Stimulated activated CD4-positive, alpha-beta T cell treated with anti-CD3 and anti-CD28 coated beads, TNF-alpha, amount 100 ng/mL, for 48 hours (primary cell): ENCODE results near the gene DIAPH2.
A peak's percentile ranks its signal among the peaks of the same experiment; 100 is the strongest.
"Not testable (repeated sequence)": the region's sequence is repeated elsewhere in the genome, so short reads cannot be mapped to it uniquely, and the experiment has no call there.

ENCODE experiments used
- DNase-seq, 3 donors: peaks; one replicate each; pipeline ENCODE4 v3.0.0-alpha.2; 2020; ENCODE audit warnings: low read depth in 3 of 3

DIAPH2 gene

GRCh38 chrX:96684339-96685209, at the start of gene DIAPH2:
Gene DIAPH2 (plus strand): TSS chrX:96684842.
- DNase-seq, result peak; percentile 46 to 62 (median 46)

GRCh38 chrX:96650023-96650422, 34.6 kb upstream of the DIAPH2 start:
- DNase-seq, result no peak

DNA sequence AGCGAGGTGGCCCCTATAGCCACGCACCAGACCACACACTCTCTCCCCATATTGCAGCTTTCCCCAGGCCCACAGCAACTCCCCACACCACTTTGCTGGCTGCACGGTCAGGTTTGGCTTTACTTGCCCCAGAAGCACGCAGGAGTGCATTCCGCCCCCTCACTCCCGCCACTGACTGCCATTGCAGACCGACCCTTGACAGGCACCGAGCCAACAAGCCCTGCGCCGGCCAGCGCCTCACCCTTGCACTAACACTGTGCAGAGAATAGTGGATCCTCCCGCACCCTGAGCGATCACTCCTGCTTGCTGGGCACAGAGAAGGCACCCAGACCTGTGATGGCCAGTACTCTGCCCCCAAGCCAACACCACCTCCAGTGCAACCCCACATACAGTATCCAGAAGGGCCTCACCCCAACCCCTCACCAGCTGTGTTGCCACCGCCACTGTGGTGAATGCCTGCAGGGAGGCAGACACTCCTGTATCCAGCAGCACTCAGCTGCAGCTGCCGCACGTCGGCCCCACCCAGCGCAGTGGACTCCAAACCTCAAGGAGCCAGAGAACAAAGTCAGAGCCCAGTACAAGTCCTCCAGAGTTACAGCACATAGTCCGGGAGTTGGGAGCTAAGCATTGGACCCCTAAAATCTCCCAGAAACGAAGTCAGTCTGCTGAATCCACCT, 28.6 kb upstream of the DIAPH2 start:
- no peak for DNase-seq

- DNase-seq, result no peak
Measured at GRCh38 chrX:96682516-96682915, 2.1 kb upstream of the DIAPH2 start.

DNA sequence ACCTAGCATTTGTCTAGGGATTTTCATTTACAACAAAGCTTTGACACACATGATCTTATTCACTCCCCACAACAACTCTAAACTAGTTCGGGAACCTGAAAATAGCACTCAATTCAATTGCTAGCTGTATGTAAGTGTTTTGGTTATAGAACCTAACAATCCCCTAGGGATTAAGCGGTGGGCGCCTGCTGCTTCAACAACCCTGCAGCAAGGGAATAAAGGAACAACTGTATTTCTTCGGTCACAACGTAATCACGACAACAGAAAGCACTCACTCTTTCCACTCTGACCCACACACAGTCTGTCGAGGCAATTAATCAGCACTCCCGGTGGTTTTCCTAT, 674 bp upstream of the DIAPH2 start:
- DNase-seq, result no peak

GRCh38 chrX:96685210-96686099, 813 bp downstream of the DIAPH2 start:
- DNase-seq, result peak; percentile 13 to 32 (median 22)

DNA sequence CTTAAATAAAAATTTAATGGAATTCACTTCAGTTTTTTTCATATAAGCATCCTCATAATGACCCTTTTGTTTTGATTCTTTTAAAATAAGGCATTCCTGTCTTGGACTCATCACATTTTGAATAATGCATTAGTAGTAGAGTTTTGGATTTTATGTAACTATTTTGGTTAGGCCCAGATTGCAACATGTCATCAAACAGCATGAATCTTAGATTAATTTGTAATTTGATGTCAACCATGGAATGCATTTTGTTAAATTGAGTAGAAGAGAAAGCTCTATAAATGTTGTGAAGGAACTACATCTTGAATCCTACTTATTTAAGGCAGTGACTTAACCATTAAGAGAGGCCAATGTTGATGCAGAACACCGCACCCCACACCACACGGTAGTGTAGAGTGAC, 3.1 kb downstream of the DIAPH2 start:
- DNase-seq, result no peak

DNA sequence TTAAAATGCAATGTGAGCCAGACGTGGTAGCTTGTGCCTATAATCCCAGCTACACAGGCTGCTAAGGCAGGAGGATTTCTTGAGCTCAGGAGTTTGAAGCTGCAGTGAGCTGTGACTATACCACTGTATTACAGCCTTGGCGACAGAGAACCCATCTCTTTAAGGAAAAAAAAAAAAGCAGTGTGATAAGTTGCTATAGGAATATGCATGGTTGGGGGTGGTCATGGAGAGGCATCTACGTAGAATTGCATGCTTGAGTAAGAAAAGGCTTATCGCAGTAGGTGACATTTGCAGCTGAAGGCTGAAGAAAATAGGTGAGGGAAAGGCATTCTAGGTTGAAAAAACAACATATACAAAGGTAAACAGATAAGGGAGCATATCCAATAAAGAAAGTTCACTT, 4.1 kb downstream of the DIAPH2 start:
- no peak for DNase-seq

DNA sequence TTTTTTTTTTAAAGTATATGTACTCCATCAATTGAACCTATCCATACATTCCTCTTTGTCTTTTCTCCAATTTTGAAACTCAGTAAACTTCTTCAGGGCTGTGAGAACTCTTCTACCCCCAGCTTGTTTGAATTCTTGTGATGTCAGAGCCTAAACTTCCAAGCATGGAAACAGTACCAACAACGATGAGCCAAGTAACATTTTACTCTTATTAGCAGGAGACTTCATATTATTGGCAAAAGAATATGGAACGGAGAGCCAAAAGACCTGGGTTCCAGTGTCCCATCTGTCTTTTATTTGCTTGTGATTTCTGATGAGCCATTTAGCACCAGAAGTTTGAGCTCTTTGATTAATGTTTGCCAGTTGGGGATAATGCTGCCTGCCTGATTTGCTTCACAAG, 5.3 kb downstream of the DIAPH2 start:
- DNase-seq, result no peak

DNA sequence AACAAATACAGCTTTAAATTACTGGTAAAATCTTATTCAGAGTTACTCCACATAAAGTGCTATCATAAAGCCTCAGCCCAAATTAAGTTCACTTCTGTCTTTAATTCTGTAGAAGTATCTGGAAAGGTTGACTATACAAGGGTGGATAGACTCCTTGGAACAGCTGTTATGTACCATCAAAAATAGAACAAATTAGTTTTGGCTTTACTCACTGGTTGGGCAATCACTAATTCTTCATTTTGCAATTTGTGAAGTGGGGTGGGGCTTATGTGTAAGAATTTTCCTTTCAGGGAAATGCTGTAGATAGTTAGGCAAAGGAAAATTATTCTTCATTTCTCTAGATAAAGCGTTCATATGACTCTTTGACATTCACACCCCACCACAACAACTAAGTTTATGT, 7.8 kb downstream of the DIAPH2 start:
- no peak for DNase-seq

DNA sequence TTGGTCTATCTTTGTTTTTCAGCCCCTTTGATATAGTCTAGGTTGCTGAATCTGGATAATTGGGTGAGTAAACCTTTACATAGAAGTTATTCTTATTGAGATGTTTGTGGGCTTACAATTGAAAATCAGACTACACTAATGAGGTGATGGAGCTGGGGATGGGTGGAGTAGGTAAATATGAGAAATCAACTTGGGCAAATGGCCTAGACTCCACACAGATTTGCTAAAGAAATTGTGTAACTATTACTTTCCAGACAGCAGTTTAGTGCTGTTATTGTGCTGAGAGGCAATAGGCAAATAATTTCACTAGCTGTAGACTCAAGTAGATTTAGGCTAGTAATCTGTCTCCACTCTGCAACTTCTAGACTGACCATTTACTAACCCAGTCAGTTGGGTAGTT, 8.2 kb downstream of the DIAPH2 start:
- no peak for DNase-seq

GRCh38 chrX:96693407-96693806, 8.8 kb downstream of the DIAPH2 start:
- DNase-seq, result no peak

GRCh38 chrX:96696462-96696861, 11.8 kb downstream of the DIAPH2 start:
- no peak for DNase-seq

- no peak for DNase-seq
Measured at GRCh38 chrX:96700625-96701024, 16.0 kb downstream of the DIAPH2 start.

DNA sequence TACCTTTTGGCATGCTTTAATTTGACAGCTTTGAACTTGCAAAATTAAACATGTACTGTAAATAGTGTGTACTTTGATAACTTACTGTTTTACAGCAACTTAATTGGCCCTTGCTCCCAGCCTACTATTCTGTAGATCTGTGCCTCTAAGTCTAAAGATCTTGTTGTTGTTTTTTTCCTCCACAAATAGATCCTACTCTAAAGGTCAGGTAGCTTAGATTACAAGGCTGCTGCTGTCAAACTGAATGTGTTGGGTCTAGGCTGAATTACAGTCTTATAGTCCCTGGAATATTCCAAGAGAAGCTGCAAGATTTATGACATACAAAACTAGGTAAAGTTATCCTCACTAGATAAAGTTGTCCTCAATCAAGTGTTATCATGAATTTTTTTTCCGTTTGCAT, 18.7 kb downstream of the DIAPH2 start:
- DNase-seq, result no peak

GRCh38 chrX:96703816-96704215, 19.2 kb downstream of the DIAPH2 start:
- DNase-seq, result no peak

GRCh38 chrX:96704629-96705028, 20.0 kb downstream of the DIAPH2 start:
- no peak for DNase-seq

DNA sequence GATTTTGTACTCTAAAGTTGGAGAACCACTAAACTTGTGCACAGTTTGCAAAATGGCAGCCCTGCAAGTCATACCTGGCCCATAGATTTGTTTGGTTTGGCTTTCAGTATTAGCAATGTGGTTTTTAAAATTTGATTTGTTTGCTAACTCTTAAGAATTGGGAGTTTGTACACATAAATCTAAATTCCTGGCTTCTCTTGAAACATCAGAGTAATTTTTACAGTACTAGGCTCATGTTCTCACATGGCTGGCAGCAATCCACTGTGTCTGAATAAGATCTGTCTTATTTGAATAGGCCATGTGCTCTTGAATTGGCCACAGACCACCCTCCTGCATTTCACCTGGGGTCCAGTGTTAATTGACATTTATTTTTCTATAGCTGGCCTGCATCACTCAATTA, 21.3 kb downstream of the DIAPH2 start:
- DNase-seq, result no peak

DNA sequence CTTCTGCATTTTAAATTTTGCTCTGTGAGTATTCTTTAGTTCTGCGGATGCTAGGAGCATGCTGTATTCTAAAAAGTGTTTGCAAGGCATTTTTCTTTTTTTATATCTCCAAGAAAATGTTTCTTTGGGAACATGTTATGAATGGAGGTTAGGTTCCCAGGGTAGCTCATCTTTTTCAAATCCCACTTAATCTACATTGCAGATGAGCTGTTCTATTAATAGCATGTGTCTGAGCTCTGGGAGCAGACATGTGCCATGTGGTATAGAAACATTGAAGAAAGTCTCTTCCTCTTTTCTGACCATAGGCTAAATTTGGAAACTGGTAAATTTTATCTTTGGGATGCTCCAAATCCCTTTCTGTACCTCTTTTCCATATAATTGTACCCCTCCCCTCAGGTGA, 23.2 kb downstream of the DIAPH2 start:
- DNase-seq, result no peak

- no peak for DNase-seq
Measured at GRCh38 chrX:96710031-96710430, 25.4 kb downstream of the DIAPH2 start.

- no peak for DNase-seq
Measured at GRCh38 chrX:96713303-96713702, 28.7 kb downstream of the DIAPH2 start.

- DNase-seq, result not testable (repeated sequence)
Measured at GRCh38 chrX:96714393-96714792, 29.8 kb downstream of the DIAPH2 start.
